Esophagus squamous epithelium (tissue), 5 donors: Measurements from ENCODE around the gene TSHZ2. TPM values are rescaled to one million over a fixed set of nuclear protein-coding genes. Genes with fewer than 3 reads are reported as not detected.

ENCODE experiments used
- DNase-seq: peaks from one replicate; lab custom pipeline; 2025; lab: John Stamatoyannopoulos, UW
- H3K27ac ChIP-seq, 4 donors: fragments of 200-600 bp; sonication (generic); one replicate each; pipeline ENCODE4 v1.5.1; 2016 to 2019; ENCODE audit warnings: mild to moderate bottlenecking in 1 of 4
- H3K27me3 ChIP-seq, 4 donors: fragments of 200-600 bp; sonication (generic); 1 replicate in 3 of 4; 2 replicates in 1 of 4; pipeline versions ENCODE4 v1.5.1 to v1.6.0; 2017 to 2021; ENCODE audit warnings: antibody characterized with exemption in 1 of 4
- H3K36me3 ChIP-seq, 3 donors: fragments of 200-600 bp; sonication (generic); one replicate each; pipeline ENCODE4 v1.5.1; 2016 to 2019
- H3K4me1 ChIP-seq, 3 donors: fragments of 200-600 bp; sonication (generic); one replicate each; pipeline ENCODE4 v1.5.1; 2017 to 2019
- H3K4me3 ChIP-seq, 4 donors: fragments of 200-600 bp; sonication (generic); 1 replicate in 3 of 4; 2 replicates in 1 of 4; pipeline ENCODE4 v1.5.1; 2016 to 2019; ENCODE audit warnings: mild to moderate bottlenecking in 2 of 4, moderate library complexity in 1 of 4
- H3K9me3 ChIP-seq, 3 donors: fragments of 200-600 bp; sonication (generic); one replicate each; pipeline ENCODE4 v1.5.1; 2016 to 2019
- POLR2A ChIP-seq, 4 donors: fragments of 450-650 bp; IDR thresholded peaks; one replicate each; pipeline ENCODE4 v1.6.1; 2017; ENCODE audit warnings: antibody characterized with exemption in 4 of 4, mild to moderate bottlenecking in 4 of 4, moderate library complexity in 3 of 4
- WGBS, 2 donors: methylation state at CpG; one replicate each; pipeline ENCODE4 v1.1.5; 2018; 5-methylcytosine and 5-hydroxymethylcytosine counted together
- intact Hi-C: fragments of 100-400 bp; cut with DNase I; formaldehyde crosslinking; loops from one replicate; pipeline ENCODE4 v1.15.0; 2022
- total RNA-seq, 4 donors: library from RNA; depleted of rRNA; stranded (reverse); fragments of >200 nt; gene quantifications; one replicate each; pipeline ENCODE4 v1.1.0, GENCODE V29; 2016
- TF ChIP-seq, protein P1 (sequence below), 6 experiments: fragments of 450-650 bp in 4 of 6; fragments of 200-600 bp in 2 of 6; sonication (generic) in 2 of 6; IDR thresholded peaks; one replicate each; pipeline ENCODE4 v1.5.1; 2016 to 2019; ENCODE audit warnings: antibody characterized with exemption in 6 of 6, mild to moderate bottlenecking in 4 of 6, moderate library complexity in 4 of 6
- donor health status: DM: yes; HTN: yes; CAD: no.

TSHZ2 gene
- total RNA-seq, 4 donors from 2014 or later: 4.7 to 22.0 (median 12.9) TPM

DNA sequence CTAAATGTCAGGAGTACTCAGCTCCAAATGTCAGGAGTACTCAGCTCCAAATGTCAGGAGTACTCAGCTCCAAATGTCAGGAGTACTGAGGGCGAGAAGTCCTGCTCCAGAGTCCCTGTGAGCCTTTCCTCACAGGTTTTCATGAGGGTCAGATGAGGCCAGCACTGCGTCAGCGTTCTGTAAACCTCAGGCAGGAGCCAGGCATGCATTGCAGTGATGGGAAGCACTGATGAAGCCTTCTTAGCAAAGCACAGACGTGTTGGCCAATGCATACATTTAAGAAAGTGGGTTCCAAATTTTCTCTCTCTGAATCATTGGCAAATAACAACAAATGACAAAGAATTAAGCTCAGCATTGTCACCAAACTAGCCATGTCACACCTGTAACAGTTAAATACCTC is 366.6 kb downstream of the TSHZ2 start:
- Histone ChIP-seq H3K36me3 (no peaks in the 10 kb centered on the region), H3K27ac (no peak overlapping the region), H3K27me3 (no peaks in the 10 kb centered on the region), H3K4me1 (no peaks in the 10 kb centered on the region), H3K4me3 (no peak overlapping the region), H3K9me3 (no peaks in the 10 kb centered on the region)
- TF ChIP-seq, protein P1, sequence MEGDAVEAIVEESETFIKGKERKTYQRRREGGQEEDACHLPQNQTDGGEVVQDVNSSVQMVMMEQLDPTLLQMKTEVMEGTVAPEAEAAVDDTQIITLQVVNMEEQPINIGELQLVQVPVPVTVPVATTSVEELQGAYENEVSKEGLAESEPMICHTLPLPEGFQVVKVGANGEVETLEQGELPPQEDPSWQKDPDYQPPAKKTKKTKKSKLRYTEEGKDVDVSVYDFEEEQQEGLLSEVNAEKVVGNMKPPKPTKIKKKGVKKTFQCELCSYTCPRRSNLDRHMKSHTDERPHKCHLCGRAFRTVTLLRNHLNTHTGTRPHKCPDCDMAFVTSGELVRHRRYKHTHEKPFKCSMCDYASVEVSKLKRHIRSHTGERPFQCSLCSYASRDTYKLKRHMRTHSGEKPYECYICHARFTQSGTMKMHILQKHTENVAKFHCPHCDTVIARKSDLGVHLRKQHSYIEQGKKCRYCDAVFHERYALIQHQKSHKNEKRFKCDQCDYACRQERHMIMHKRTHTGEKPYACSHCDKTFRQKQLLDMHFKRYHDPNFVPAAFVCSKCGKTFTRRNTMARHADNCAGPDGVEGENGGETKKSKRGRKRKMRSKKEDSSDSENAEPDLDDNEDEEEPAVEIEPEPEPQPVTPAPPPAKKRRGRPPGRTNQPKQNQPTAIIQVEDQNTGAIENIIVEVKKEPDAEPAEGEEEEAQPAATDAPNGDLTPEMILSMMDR (IDR thresholded peaks at IDR 0.05): no peak
- no peak for TF ChIP-seq POLR2A (IDR thresholded peaks at IDR 0.05)
- 73 to 75% methylated on average over 1 to 4 of the region's 4 CpGs for WGBS, 2 donors
- DNase-seq: no peak
- intact Hi-C loops: no loop called here

DNA sequence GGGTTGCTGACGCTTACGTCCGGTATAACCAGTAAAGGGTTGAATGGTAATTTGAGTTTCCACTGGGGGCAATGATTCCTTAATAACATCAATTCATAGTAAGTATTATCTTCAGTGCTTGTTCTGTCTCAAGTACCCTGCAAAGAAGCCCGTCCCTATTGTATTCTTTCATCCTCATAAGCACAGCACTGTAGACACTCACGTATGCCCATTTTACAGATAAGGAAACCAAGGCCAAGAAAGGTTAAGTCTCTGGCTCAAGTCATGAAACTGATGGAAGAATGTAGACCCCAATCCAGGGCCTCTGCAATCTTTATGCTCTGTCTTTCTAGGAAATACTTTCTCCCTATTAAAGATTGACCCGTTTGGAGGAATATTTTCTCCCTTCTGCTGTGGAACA is 370.3 kb downstream of the TSHZ2 start:
- TF ChIP-seq, protein P1 (IDR thresholded peaks at IDR 0.05): no peak
- no peak for TF ChIP-seq POLR2A (IDR thresholded peaks at IDR 0.05)
- DNase-seq: no peak
- Histone ChIP-seq H3K4me1 (no peaks in the 10 kb centered on the region), H3K27me3 (no peaks in the 10 kb centered on the region), H3K36me3 (no peaks in the 10 kb centered on the region), H3K4me3 (no peak overlapping the region), H3K9me3 (no peaks in the 10 kb centered on the region), H3K27ac (no peak overlapping the region)
- WGBS, 2 donors: 93 to 95% methylated on average over 6 of the region's 6 CpGs
- intact Hi-C loops: no loop called here

DNA sequence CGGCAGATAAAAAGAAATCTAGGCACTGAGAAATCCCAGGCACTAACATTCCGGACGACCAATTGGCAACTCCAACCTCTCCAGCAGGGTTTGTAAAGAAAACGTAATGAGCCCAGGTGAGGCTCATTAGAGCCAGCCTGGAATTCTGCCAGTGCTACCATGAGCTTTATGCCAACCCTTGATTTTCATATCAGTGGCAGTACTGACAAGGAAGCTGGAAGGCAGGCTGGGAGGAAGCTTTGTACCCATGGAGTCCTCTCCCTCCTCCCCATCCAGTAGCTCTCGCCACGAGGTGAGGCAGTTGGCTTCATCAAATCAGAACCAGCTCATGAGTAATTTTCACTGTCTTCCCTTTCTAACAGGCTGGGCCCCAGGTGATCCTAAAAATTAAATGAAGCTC is 371.3 kb downstream of the TSHZ2 start:
- DNase-seq: no peak
- Histone ChIP-seq H3K4me3 (no peak overlapping the region), H3K27me3 (no peaks in the 10 kb centered on the region), H3K4me1 (no peaks in the 10 kb centered on the region), H3K36me3 (no peaks in the 10 kb centered on the region), H3K9me3 (no peaks in the 10 kb centered on the region), H3K27ac (no peak overlapping the region)
- TF ChIP-seq POLR2A (IDR thresholded peaks at IDR 0.05): no peak
- TF ChIP-seq, protein P1 (IDR thresholded peaks at IDR 0.05): no peak
- intact Hi-C loops: no loop called here
- WGBS, 2 donors: 48 to 86% methylated on average over 5 of the region's 6 CpGs

DNA sequence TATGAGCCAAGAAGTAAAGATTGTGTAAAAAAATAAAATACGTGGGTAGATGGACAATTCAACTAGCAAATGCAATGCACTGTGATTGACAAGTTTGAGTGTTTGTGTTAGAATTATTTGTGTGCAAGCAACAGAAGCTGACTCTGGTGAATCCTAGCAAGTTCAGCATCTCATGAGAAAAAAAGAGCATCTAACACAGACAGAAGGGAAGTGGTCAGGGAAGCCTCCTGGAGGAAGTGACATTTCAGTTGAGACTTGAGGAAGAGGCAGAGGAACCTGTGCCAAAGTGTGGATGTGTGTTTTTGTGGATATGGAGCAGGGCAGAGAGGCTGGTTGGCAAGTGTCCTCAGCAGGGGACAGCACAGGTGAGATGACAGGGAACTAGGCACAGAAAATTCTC is 372.7 kb downstream of the TSHZ2 start:
- DNase-seq: no peak
- intact Hi-C loops: no loop called here
- Histone ChIP-seq H3K27ac (no peak overlapping the region), H3K27me3 (no peaks in the 10 kb centered on the region), H3K4me1 (no peaks in the 10 kb centered on the region), H3K36me3 (no peaks in the 10 kb centered on the region), H3K9me3 (no peaks in the 10 kb centered on the region), H3K4me3 (no peak overlapping the region)
- TF ChIP-seq POLR2A (IDR thresholded peaks at IDR 0.05): no peak
- TF ChIP-seq, protein P1 (IDR thresholded peaks at IDR 0.05): no peak
- WGBS, 2 donors: 59 to 60% methylated on average over 1 of the region's 1 CpG

DNA sequence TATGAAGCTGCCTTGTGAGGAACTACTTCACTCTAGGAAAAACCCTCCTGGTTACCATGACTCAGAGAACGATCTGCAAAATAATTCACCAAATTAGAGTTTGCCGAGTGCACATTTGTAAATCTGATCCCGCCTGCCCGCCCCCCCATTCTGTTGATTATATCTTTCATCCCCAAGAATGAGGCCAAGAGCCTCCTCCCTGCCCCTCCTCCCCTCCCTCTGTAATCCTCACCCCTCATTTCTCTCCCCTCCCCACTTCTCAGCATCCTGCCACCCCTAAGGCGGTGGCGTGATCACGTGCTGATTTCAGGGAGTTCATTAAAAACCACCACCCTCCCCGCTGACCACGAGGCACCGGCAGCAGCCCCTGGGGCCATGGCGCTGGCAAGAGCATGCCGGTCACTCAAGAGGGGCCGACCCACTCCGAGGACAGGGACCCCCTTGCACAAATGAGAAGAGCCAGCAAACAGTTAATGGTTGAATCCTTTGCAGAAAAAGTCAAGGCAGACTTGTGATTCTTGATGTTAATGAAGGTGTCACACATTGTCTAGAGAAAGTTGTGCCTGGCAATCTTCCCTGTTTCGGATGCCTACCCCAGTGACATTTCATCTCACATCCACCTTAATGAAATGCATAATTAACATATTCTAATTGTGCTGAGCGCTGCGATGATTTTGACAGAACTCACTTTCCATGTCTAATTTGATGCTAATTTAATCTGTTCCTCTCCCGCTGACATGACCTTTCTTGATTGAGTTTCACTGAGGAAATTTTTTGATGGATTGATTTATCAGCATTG is 373.6 kb downstream of the TSHZ2 start:
- TF ChIP-seq POLR2A (IDR thresholded peaks at IDR 0.05): no peak
- TF ChIP-seq, protein P1 (IDR thresholded peaks at IDR 0.05): no peak
- no peak for DNase-seq

More for the DNA sequence above, 373.6 kb downstream of the TSHZ2 start:
- Histone ChIP-seq H3K9me3 (no peaks in the 10 kb centered on the region), H3K36me3 (no peaks in the 10 kb centered on the region), H3K4me3 (no peak overlapping the region), H3K4me1 (no peaks in the 10 kb centered on the region), H3K27ac (no peak overlapping the region), H3K27me3 (no peaks in the 10 kb centered on the region)
- WGBS, 2 donors: 88 to 94% methylated on average over 8 to 14 of the region's 18 CpGs
- intact Hi-C loops: no loop called here
